PC-9 (cell line): Measurements from ENCODE around the gene TTLL5. TPM values are rescaled to one million over a fixed set of nuclear protein-coding genes. Genes with fewer than 3 reads are reported as not detected.
"Not testable (repeated sequence)": the region's sequence is repeated elsewhere in the genome, so short reads cannot be mapped to it uniquely, and the experiment has no call there.

Experiments
- BruUV-seq: library from RNA; stranded (reverse); fragments of 400-500 nt; replicated peaks from 2 replicates; lab custom pipeline; 2021; lab: Mats Ljungman, UMichigan
- CTCF ChIA-PET: fragments of 300-600 bp; sonication (Branson Sonifier 250); formaldehyde crosslinking; loops from one replicate; lab custom pipeline; 2022; ENCODE audit warnings: antibody characterized with exemption; lab: Charles Lee
- POLR2A ChIA-PET: fragments of 300-600 bp; sonication (Branson Sonifier 250); formaldehyde crosslinking; loops from one replicate; lab custom pipeline; 2022; ENCODE audit warnings: antibody characterized with exemption; ENCODE audit not compliant: unreplicated experiment; lab: Charles Lee
- DNase-seq, 2 experiments: peaks; one replicate each; pipeline versions ENCODE4 v3.0.0 to v3.0.0-alpha.2; 2015 to 2022; ENCODE audit warnings: mixed read lengths in 1 of 2
- H2AFZ ChIP-seq: fragments of 200-600 bp; sonication (generic); 2 replicates; pipeline ENCODE4 v1.8.1; 2017; ENCODE audit warnings: antibody characterized with exemption
- H3F3A ChIP-seq: fragments of 200-600 bp; sonication (generic); 2 replicates; pipeline ENCODE4 v1.8.1; 2017; ENCODE audit warnings: antibody characterized with exemption, mild to moderate bottlenecking, low read depth; ENCODE audit not compliant: insufficient read depth
- H3K27ac ChIP-seq: fragments of 200-600 bp; sonication (generic); 2 replicates; pipeline ENCODE4 v1.6.1; 2016; ENCODE audit warnings: mixed run types
- H3K27me3 ChIP-seq: fragments of 200-600 bp; sonication (generic); 2 replicates; pipeline ENCODE4 v1.6.1; 2016; ENCODE audit warnings: low read depth, mixed run types; ENCODE audit not compliant: insufficient read depth
- H3K36me3 ChIP-seq: fragments of 200-600 bp; sonication (generic); 2 replicates; pipeline ENCODE4 v1.6.1; 2016; ENCODE audit warnings: low read depth, mixed run types
- H3K4me1 ChIP-seq: fragments of 200-600 bp; sonication (generic); replicated peaks from 2 replicates; pipeline ENCODE4 v1.6.1; 2016; ENCODE audit warnings: mixed run types; ENCODE audit not compliant: insufficient read depth
- H3K4me2 ChIP-seq: fragments of 200-600 bp; sonication (generic); 2 replicates; pipeline ENCODE4 v1.6.1; 2017; ENCODE audit warnings: mixed run types
- H3K4me3 ChIP-seq: fragments of 200-600 bp; sonication (generic); 2 replicates; pipeline ENCODE4 v1.6.1; 2016; ENCODE audit warnings: mixed run types
- H3K79me2 ChIP-seq: fragments of 200-600 bp; sonication (generic); 2 replicates; pipeline ENCODE4 v1.6.1; 2017; ENCODE audit warnings: low read depth, mixed run types
- H3K9me2 ChIP-seq: fragments of 200-600 bp; sonication (generic); 2 replicates; pipeline ENCODE4 v1.8.1; 2017; ENCODE audit warnings: mild to moderate bottlenecking; ENCODE audit not compliant: insufficient read depth
- H3K9me3 ChIP-seq: fragments of 200-600 bp; sonication (generic); 2 replicates; pipeline ENCODE4 v1.8.1; 2016; ENCODE audit warnings: low read depth; ENCODE audit not compliant: insufficient read depth
- H4K20me1 ChIP-seq: fragments of 200-600 bp; sonication (generic); 2 replicates; pipeline ENCODE4 v1.8.1; 2017; ENCODE audit not compliant: insufficient read depth
- CTCF ChIP-seq: fragments of 200-600 bp; sonication (generic); conservative IDR thresholded peaks from 2 replicates; pipeline ENCODE4 v1.6.1; 2017; ENCODE audit warnings: mixed run types, antibody characterized with exemption, mild to moderate bottlenecking, moderate library complexity
- EZH2 ChIP-seq: fragments of 200-600 bp; sonication (generic); IDR thresholded peaks from 2 replicates; pipeline ENCODE4 v1.8.0; 2017; ENCODE audit warnings: antibody characterized with exemption, low read depth
- intact Hi-C: fragments of 100-400 bp; cut with micrococcal nuclease; formaldehyde crosslinking; loops from one replicate; pipeline ENCODE4 v1.10.0; 2022; ENCODE audit not compliant: unreplicated experiment
- total RNA-seq: library from RNA; stranded (reverse); gene quantifications from 2 replicates; pipeline ENCODE4 v1.2.3, GENCODE V29; 2021

TTLL5 gene
- total RNA-seq, 1 experiment from 2014 or later, result 75.3 TPM

GRCh38 chr14:75842551-75842950 is 181.5 kb downstream of the TTLL5 start:
- no peak overlapping the region for H3K4me3 ChIP-seq
- no peaks in the 10 kb centered on the region for H3K36me3 ChIP-seq
- no TSS peak for BruUV-seq
- no peaks in the 10 kb centered on the region for H4K20me1 ChIP-seq
- TF ChIP-seq CTCF (no peak), EZH2 (no peak)
- intact Hi-C loops, result no loop called here
- peaks cover 14% of the 10 kb centered on the region for H3K4me1 ChIP-seq
- POLR2A ChIA-PET, result no interaction called here
- H3K4me2 ChIP-seq, result no peak overlapping the region
- no peaks in the 10 kb centered on the region for H3K9me3 ChIP-seq
- no peak overlapping the region for H3K27ac ChIP-seq
- no peaks in the 10 kb centered on the region; the same call in 1 of the 2 replicates for H3F3A ChIP-seq
- H2AFZ ChIP-seq, result no peak overlapping the region
- H3K9me2 ChIP-seq, result no peaks in the 10 kb centered on the region
- no peak for DNase-seq
- no peaks in the 10 kb centered on the region for H3K27me3 ChIP-seq
- CTCF ChIA-PET, result interaction anchor here (0.7 kb wide), 2 partner anchors 61 to 86 kb away, joined by 7 to 10 read pairs; no protein-coding TSS in a partner anchor
- H3K79me2 ChIP-seq, result no peaks in the 10 kb centered on the region

- peaks cover 11% of the 10 kb centered on the region; the same call in 1 of the 2 replicates for H3K4me1 ChIP-seq
- ChIA-PET CTCF (interaction anchor here (0.5 kb wide), 2 partner anchors 539 to 900 kb away, joined by 10 to 11 read pairs; no protein-coding TSS in a partner anchor), POLR2A (interaction anchor here (0.5 to 0.6 kb wide), 2 partner anchors 8 to 13 kb away, joined by 3 to 9 read pairs; no protein-coding TSS in a partner anchor)
- H3K4me2 ChIP-seq, result no peak overlapping the region
- H3K36me3 ChIP-seq, result no peaks in the 10 kb centered on the region
- H3K79me2 ChIP-seq, result no peaks in the 10 kb centered on the region
- H3K9me2 ChIP-seq, result no peaks in the 10 kb centered on the region
- no peak overlapping the region for H3K4me3 ChIP-seq
- intact Hi-C loops, result no loop called here
- no peaks in the 10 kb centered on the region; the same call in 1 of the 2 replicates for H3F3A ChIP-seq
- H3K27ac ChIP-seq, result no peak overlapping the region
- no peak for DNase-seq
- no peaks in the 10 kb centered on the region for H3K9me3 ChIP-seq
- H3K27me3 ChIP-seq, result no peaks in the 10 kb centered on the region
- no peak overlapping the region for H2AFZ ChIP-seq
- TF ChIP-seq EZH2, result no peak
- TF ChIP-seq CTCF, result no peak
- BruUV-seq, result no TSS peak
- no peaks in the 10 kb centered on the region for H4K20me1 ChIP-seq
Observed at GRCh38 chr14:75844486-75844885, 183.4 kb downstream of the TTLL5 start.

DNA sequence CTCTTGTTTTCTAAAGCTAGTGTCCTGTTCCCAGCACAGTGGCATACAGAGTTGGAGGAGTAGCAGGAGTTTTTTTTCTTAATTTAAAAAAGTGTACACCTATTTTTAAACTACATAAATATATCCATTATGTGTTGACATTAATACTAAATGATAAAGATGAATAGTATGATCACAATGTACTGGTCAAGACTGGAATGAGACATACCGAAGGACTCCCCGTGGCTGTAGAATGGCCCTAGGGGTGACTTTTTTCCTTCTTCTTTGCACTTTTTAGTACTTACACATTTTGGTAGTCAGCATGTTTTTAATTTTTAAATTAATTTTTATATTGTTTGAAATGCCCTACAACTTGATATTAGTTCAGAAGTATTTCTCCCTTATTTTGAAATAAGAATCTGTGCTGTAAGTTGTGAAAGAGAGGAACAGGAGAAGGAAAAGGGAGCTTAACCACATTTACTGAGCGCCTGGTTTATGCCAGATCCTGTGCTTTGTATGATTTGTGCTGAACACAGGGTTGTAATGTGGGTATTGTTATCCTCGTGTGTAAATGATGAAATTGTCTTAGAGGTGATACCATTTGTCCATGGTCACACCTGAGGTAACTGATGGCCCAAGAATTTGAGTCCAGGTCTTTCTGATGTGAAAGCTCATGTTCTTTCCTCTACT is 184.2 kb downstream of the TTLL5 start:
- Histone ChIP-seq H3K9me3 (no peaks in the 10 kb centered on the region), H3K79me2 (no peaks in the 10 kb centered on the region), H3K27ac (no peak overlapping the region), H3K36me3 (no peaks in the 10 kb centered on the region), H2AFZ (no peak overlapping the region), H3K4me2 (no peak overlapping the region), H3K9me2 (no peaks in the 10 kb centered on the region), H4K20me1 (no peaks in the 10 kb centered on the region), H3K27me3 (no peaks in the 10 kb centered on the region), H3F3A (no peaks in the 10 kb centered on the region; the same call in 1 of the 2 replicates), H3K4me1 (peaks cover 11% of the 10 kb centered on the region; the same call in 1 of the 2 replicates), H3K4me3 (no peak overlapping the region)
- ChIA-PET CTCF (interaction anchor here (0.5 kb wide), 2 partner anchors 540 to 901 kb away, joined by 10 to 11 read pairs; no protein-coding TSS in a partner anchor), POLR2A (interaction anchor here (0.6 to 0.7 kb wide), 3 partner anchors 7 to 105 kb away, joined by 3 read pairs; no protein-coding TSS in a partner anchor)
- intact Hi-C loops, result no loop called here
- no peak for DNase-seq
- TF ChIP-seq EZH2 (no peak), CTCF (no peak)
- BruUV-seq, result no TSS peak

DNA sequence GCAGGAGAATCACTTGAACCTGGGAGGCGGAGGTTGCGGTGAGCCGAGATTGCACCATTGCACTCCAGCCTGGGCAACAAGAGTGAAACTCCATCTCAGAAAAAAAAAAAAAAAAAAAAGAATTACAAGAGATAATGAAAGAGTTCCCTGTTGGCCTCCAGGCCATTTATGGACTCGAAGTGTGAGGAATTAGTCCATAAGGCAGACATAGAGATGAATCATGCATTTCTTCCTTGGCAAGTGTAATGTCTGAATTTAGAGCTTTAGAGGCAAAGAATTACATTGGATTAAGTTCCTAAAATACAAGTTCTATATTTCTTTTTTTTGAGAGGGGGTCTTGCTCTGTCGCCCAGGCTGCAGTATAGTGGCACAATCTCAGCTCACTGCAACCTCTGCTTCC is 185.6 kb downstream of the TTLL5 start:
- peaks cover 11% of the 10 kb centered on the region; the same call in 1 of the 2 replicates for H3K4me1 ChIP-seq
- H3K9me3 ChIP-seq, H3K27ac ChIP-seq, H3K79me2 ChIP-seq, H3K4me2 ChIP-seq, H3K4me3 ChIP-seq, CTCF ChIA-PET, H4K20me1 ChIP-seq, H3K9me2 ChIP-seq, BruUV-seq, H3F3A ChIP-seq, H2AFZ ChIP-seq, intact Hi-C loops, H3K27me3 ChIP-seq, H3K36me3 ChIP-seq, DNase-seq: not testable (repeated sequence)
- POLR2A ChIA-PET, result interaction anchor here (0.6 kb wide), 1 partner anchor 72 kb away, joined by 4 read pairs; no protein-coding TSS in a partner anchor
